Caco-2 (cell line): Measurements from ENCODE around the gene PNLIP. TPM values are rescaled to one million over a fixed set of nuclear protein-coding genes. Genes with fewer than 3 reads are reported as not detected.

Experiments
- BruUV-seq: library from RNA; stranded (reverse); fragments of 400-500 nt; replicated peaks from 2 replicates; lab custom pipeline; 2021; lab: Mats Ljungman, UMichigan
- CTCF ChIA-PET: fragments of 300-600 bp; sonication (Branson Sonifier 250); formaldehyde crosslinking; loops from one replicate; lab custom pipeline; 2022; ENCODE audit warnings: antibody characterized with exemption; lab: Charles Lee
- POLR2A ChIA-PET: fragments of 300-600 bp; sonication (Branson Sonifier 250); formaldehyde crosslinking; loops from one replicate; lab custom pipeline; 2022; ENCODE audit warnings: antibody characterized with exemption; lab: Charles Lee
- DNase-seq, 2 experiments: peaks; one replicate each; pipeline versions ENCODE4 v3.0.0 to v3.0.0-alpha.2; 2020 to 2022
- H3K27me3 ChIP-seq: replicated peaks from 2 replicates; pipeline ENCODE4 v1.6.0; 2011; ENCODE audit warnings: low read length; ENCODE audit not compliant: control insufficient read depth, insufficient read depth
- H3K36me3 ChIP-seq: 2 replicates; pipeline ENCODE4 v1.5.1; 2011; ENCODE audit warnings: low read length; ENCODE audit not compliant: control insufficient read depth, insufficient read depth
- H3K4me1 ChIP-seq: fragments of 250-450 bp; sonication (Bioruptor Pico); 2 replicates; pipeline ENCODE4 v1.5.1; 2020; ENCODE audit warnings: mild to moderate bottlenecking
- H3K4me3 ChIP-seq: 2 replicates; pipeline ENCODE4 v1.5.1; 2011; ENCODE audit warnings: low read depth, mild to moderate bottlenecking, control low read depth, low read length
- H3K9me3 ChIP-seq: fragments of 250-450 bp; sonication (Bioruptor Pico); 2 replicates; pipeline ENCODE4 v1.5.1; 2020; ENCODE audit warnings: mild to moderate bottlenecking, moderate library complexity
- H3K27ac Mint-ChIP-seq: one replicate; pipeline ENCODE4 v1.8.0; 2022; ENCODE audit warnings: mixed read lengths; ENCODE audit not compliant: unreplicated experiment
- H3K27me3 Mint-ChIP-seq: one replicate; pipeline ENCODE4 v1.8.0; 2022; ENCODE audit warnings: mixed read lengths; ENCODE audit not compliant: insufficient read depth, unreplicated experiment
- H3K36me3 Mint-ChIP-seq: one replicate; pipeline ENCODE4 v1.8.0; 2022; ENCODE audit warnings: mild to moderate bottlenecking, mixed read lengths; ENCODE audit not compliant: insufficient read depth, unreplicated experiment
- H3K4me1 Mint-ChIP-seq: one replicate; pipeline ENCODE4 v1.8.0; 2022; ENCODE audit warnings: low read depth, mixed read lengths; ENCODE audit not compliant: unreplicated experiment
- H3K4me3 Mint-ChIP-seq: one replicate; pipeline ENCODE4 v1.8.0; 2022; ENCODE audit warnings: mild to moderate bottlenecking, moderate library complexity, mixed read lengths; ENCODE audit not compliant: unreplicated experiment
- H3K9me3 Mint-ChIP-seq: one replicate; pipeline ENCODE4 v1.8.0; 2022; ENCODE audit warnings: mixed read lengths; ENCODE audit not compliant: unreplicated experiment
- intact Hi-C: fragments of 100-400 bp; cut with micrococcal nuclease; formaldehyde crosslinking; loops from one replicate; pipeline ENCODE4 v1.10.0; 2022; ENCODE audit not compliant: unreplicated experiment
- total RNA-seq: library from RNA; stranded (reverse); gene quantifications from 2 replicates; pipeline ENCODE4 v1.2.3, GENCODE V29; 2022
- TF ChIP-seq, protein P1 (sequence below), 2 experiments: fragments of 200-600 bp in 1 of 2; IDR thresholded peaks; 1 replicate in 1 of 2; 2 replicates in 1 of 2; pipeline versions ENCODE4 v1.5.1 to v1.8.0; 2011 to 2022; ENCODE audit warnings: antibody characterized with exemption in 1 of 2, control low read depth in 1 of 2, inconsistent platforms in 1 of 2, low read depth in 1 of 2, low read length in 1 of 2, mild to moderate bottlenecking in 1 of 2, moderate library complexity in 1 of 2; ENCODE audit not compliant: insufficient read depth in 1 of 2, severe bottlenecking in 1 of 2, unreplicated experiment in 1 of 2

PNLIP gene
- total RNA-seq, 1 experiment from 2014 or later, result not detected

DNA sequence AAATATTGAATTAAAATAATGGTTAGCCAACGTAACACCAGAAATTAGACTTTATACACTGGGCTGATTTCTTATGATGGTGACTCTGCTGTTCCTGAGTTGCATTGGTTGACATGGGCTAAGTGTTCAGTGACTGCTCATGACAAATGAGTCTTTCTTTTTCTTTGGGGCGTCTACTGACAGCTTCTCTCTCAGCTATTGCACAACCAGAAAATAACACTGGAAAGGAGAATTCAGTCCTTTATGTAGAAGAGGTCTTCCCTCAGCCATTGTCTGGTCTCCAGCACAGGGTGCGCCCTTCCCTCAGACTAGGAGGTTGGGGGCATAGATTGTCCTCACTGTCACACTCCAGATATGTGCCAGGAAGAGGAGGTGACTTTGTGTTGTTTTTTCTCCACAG is 21.6 kb downstream of the PNLIP start:
- H3K4me3 ChIP-seq, result no peak overlapping the region
- Mint-ChIP-seq H3K4me3 (no peak overlapping the region), H3K27ac (no peak overlapping the region), H3K9me3 (no peaks in the 10 kb centered on the region), H3K27me3 (peaks cover 3% of the 10 kb centered on the region), H3K4me1 (no peaks in the 10 kb centered on the region), H3K36me3 (no peaks in the 10 kb centered on the region)
- no peaks in the 10 kb centered on the region for H3K9me3 ChIP-seq
- TF ChIP-seq, protein P1, sequence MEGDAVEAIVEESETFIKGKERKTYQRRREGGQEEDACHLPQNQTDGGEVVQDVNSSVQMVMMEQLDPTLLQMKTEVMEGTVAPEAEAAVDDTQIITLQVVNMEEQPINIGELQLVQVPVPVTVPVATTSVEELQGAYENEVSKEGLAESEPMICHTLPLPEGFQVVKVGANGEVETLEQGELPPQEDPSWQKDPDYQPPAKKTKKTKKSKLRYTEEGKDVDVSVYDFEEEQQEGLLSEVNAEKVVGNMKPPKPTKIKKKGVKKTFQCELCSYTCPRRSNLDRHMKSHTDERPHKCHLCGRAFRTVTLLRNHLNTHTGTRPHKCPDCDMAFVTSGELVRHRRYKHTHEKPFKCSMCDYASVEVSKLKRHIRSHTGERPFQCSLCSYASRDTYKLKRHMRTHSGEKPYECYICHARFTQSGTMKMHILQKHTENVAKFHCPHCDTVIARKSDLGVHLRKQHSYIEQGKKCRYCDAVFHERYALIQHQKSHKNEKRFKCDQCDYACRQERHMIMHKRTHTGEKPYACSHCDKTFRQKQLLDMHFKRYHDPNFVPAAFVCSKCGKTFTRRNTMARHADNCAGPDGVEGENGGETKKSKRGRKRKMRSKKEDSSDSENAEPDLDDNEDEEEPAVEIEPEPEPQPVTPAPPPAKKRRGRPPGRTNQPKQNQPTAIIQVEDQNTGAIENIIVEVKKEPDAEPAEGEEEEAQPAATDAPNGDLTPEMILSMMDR (IDR thresholded peaks at IDR 0.05; ENCODE audit: insufficient read depth in 1 of 2, low read depth in 1 of 2, low read length in 1 of 2, severe bottlenecking in 1 of 2, unreplicated experiment in 1 of 2), result no peak
- ChIA-PET POLR2A (no interaction called here), CTCF (no interaction called here)
- no TSS peak for BruUV-seq
- no peaks in the 10 kb centered on the region for H3K36me3 ChIP-seq
- no peaks in the 10 kb centered on the region for H3K4me1 ChIP-seq
- H3K27me3 ChIP-seq, result no peaks in the 10 kb centered on the region
- intact Hi-C loops, result no loop called here
- DNase-seq, result no peak

DNA sequence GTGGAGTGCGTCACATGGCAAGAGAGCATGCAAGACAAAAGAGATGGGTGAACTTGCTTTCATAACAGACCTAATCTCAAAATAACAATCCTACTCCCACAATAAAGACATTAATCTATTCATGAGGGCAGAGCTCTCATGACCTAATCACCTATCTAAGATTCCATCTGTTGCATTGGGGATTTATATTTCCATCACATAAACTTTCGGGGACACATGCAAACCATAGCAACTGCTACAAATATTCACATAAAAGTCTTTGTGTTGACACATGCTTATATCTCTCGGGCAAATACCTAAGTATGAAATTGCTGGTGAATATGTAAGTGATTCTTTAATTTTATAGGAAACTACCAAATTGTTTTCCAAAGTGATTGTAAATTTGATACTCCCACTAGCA is 29.1 kb downstream of the PNLIP start:
- no peak overlapping the region for H3K4me3 ChIP-seq
- no peaks in the 10 kb centered on the region for H3K36me3 Mint-ChIP-seq
- no peak for DNase-seq
- no TSS peak for BruUV-seq
- H3K27me3 Mint-ChIP-seq, result peaks cover 11% of the 10 kb centered on the region
- H3K9me3 Mint-ChIP-seq, result no peaks in the 10 kb centered on the region
- CTCF ChIA-PET, result no interaction called here
- H3K27ac Mint-ChIP-seq, result no peak overlapping the region
- TF ChIP-seq, protein P1 (IDR thresholded peaks at IDR 0.05; ENCODE audit: insufficient read depth in 1 of 2, low read depth in 1 of 2, low read length in 1 of 2, severe bottlenecking in 1 of 2, unreplicated experiment in 1 of 2), result no peak
- no peak overlapping the region for H3K4me3 Mint-ChIP-seq
- H3K4me1 ChIP-seq, result no peaks in the 10 kb centered on the region
- POLR2A ChIA-PET, result no interaction called here
- H3K36me3 ChIP-seq, result no peaks in the 10 kb centered on the region
- intact Hi-C loops, result no loop called here
- H3K4me1 Mint-ChIP-seq, result no peaks in the 10 kb centered on the region
- no peaks in the 10 kb centered on the region for H3K27me3 ChIP-seq
- no peaks in the 10 kb centered on the region for H3K9me3 ChIP-seq

DNA sequence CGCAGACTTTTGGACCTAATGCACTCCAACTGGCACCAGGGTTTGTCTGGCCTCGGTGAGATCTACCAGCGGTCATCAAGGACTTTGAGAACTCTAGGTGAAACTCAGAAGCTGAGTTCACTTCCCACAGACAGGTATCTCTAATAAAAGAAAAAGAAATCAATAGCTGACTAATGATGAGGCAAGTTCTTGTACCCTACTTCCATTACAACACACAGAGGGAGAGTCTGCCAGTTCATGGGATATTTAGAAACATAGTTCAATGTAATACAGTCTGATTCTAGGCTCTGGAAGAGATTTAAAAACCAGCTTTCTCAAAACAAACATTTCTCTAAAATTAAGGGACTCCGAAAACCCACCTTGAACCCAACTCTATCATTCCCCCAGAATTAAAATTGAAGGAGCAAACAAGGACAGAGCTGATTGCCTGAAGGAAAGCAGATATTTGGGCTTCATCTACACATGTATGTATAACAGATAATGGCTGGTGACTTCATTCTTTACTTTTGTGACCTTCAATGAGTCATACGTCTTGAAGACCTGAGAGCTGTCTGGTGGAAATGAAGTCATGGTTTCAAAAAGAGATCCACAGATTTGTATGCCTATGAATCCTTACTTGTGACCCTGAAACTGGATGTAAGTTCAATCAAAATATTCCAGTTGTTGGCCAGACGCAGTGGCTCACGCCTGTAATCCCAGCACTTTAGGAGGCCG is 42.3 kb downstream of the PNLIP start:
- Histone ChIP-seq H3K4me3 (no peak overlapping the region), H3K9me3 (no peaks in the 10 kb centered on the region), H3K27me3 (no peaks in the 10 kb centered on the region), H3K4me1 (peaks cover 16% of the 10 kb centered on the region; the same call in 1 of the 2 replicates), H3K36me3 (no peaks in the 10 kb centered on the region; the same call in 1 of the 2 replicates)
- CTCF ChIA-PET, result no interaction called here
- Mint-ChIP-seq H3K36me3 (no peaks in the 10 kb centered on the region), H3K9me3 (no peaks in the 10 kb centered on the region), H3K4me3 (no peak overlapping the region), H3K4me1 (peaks cover 8% of the 10 kb centered on the region), H3K27me3 (no peaks in the 10 kb centered on the region), H3K27ac (no peak overlapping the region)
- intact Hi-C loops, result no loop called here
- no TSS peak for BruUV-seq
- no peak for DNase-seq
- POLR2A ChIA-PET, result no interaction called here
- TF ChIP-seq, protein P1 (IDR thresholded peaks at IDR 0.05; ENCODE audit: insufficient read depth in 1 of 2, low read depth in 1 of 2, low read length in 1 of 2, severe bottlenecking in 1 of 2, unreplicated experiment in 1 of 2), result no peak
